Measurements from ENCODE around the gene PTGES2.
"Not testable (repeated sequence)": the region's sequence is repeated elsewhere in the genome, so short reads cannot be mapped to it uniquely, and the experiment has no call there.

Gene PTGES2

DNA sequence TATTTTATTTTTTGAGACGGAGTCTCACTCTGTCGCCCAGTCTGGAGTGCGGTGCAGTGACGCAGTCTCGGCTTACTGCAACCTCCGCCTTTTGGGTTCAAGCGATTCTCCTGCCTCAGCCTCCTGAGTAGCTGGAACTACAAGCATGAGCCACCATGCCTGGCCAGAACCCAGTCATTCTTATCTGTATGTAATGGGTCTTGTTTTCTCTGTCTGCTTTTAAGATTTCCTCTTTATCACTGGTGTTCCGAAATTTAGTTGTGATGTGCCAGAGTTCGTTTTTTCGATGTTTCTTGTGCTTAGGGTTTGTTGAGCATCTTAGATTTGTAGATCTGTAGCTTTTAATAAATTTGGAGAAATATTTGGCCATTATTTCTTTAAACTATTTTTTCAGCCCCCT, 40.3 kb downstream of the PTGES2 start:
- no peak for DNase-seq

GRCh38 chr9:128085943-128086342, 41.6 kb downstream of the PTGES2 start:
- DNase-seq = no peak

DNA sequence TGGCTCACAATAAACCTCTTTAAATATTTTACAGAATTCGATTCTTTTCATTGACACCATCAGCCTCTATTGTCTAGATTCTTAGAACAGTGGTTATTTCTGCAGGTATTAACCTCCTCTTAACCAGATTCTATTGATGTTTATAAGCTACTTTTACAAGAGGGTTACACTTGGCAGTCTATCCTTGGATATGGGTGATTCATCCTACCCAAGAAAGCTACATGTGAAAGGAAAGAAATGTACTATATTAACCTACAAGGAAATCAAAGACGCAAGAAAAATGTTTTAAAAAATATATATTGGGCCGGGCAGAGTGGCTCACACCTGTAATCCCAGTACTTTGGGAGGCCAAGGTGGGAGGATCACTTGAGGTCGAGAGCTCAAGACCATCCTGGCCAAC, 42.8 kb downstream of the PTGES2 start:
- DNase-seq = no peak

GRCh38 chr9:128082151-128082550, 45.4 kb downstream of the PTGES2 start:
- DNase-seq = no peak

- DNase-seq = peak; percentile 76
Observed at GRCh38 chr9:128081056-128081455, 46.5 kb downstream of the PTGES2 start.

DNA sequence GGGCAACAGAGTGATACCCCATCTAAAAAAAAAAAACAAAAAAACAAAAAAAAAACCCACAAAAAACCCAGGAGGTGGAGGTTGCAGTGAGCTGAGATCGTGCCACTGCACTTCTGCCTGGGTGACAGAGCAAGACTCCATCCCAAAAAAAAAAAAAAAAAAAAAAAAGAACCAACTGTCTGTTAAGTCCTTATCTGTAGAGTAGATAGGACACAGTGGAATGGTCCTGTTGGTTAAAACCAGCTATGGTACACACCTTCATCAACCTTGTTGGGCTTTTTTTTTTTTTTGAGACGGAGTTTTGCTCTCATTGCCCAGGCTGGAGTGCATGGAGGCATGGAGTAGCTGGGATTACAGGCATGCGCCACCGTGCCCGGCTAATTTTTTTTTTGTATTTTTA, 47.3 kb downstream of the PTGES2 start:
- DNase-seq = no peak

DNA sequence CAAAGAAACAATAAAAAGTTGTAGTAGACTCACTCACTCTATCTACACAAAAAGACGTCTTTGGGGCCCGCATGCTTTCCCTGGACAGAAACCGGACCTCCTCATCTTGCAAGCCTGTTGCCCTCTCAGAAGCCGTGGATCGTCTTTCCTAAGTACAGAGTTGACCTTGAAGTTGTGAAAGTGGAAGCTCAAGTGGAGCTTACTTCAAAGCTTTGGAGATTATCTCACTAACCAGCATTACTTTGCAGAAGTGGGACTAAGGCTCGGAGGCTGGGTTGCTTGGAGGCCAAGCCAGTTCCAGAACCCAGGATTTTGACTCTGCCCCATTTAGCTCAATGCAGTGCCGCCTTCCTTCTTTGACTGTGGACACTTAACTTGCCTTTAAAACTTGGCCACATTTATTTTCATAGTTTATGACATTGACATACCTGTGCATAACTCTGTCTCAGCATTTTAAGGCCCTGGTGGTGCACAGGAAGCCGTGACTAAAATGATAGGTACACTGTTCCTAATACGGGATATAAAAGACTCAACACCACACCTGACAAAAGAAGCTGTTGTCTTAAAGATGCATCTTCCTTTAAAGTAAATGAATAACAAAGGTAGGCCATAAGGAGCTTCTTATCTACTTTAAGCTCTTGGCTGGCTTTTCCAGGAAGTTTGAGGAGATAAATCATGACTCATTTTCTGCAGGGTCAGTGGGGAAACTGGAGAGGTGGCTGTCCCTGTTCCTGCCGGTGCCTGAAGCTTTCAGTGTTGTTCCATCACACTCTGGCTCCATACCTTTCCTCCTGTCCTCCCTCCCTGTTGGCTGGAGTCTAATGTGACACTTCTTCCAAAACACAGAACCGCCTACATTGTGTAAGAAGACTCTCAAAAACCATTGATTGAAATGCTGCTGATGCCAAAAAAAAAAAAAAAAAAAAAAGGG, 48.8 kb downstream of the PTGES2 start:
- peak; percentile 41 for DNase-seq

DNA sequence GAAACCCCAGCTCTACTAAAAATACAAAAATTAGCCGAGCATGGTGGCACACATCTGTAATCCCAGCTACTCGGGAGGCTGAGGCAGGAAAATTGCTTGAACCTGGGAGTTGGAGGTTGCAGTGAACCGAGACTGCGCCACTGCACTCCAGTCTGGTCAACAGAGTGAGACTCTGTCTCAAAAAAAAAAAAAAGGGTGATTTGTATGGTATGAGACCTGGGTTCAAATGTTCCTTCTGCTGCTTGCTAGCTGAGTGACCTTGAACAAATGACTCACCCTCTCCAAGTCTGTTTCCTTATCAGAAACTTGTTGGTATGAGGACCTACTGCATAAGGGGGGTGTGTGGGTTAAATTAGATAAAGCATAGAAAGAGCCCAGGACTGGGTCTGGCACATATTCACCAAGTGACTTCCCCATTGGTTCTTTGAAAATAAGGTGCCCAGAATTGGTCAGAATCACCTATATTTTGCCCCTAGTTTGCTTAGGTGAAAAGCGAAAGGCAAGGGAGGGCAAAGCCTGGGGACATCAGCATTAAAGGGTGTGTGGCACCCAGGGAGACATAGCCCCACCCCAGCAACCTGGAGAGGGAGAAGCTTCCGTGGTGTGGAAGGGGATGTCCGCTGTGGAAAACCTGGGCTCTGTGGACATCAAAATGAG, 49.6 kb downstream of the PTGES2 start:
- no peak for DNase-seq

DNA sequence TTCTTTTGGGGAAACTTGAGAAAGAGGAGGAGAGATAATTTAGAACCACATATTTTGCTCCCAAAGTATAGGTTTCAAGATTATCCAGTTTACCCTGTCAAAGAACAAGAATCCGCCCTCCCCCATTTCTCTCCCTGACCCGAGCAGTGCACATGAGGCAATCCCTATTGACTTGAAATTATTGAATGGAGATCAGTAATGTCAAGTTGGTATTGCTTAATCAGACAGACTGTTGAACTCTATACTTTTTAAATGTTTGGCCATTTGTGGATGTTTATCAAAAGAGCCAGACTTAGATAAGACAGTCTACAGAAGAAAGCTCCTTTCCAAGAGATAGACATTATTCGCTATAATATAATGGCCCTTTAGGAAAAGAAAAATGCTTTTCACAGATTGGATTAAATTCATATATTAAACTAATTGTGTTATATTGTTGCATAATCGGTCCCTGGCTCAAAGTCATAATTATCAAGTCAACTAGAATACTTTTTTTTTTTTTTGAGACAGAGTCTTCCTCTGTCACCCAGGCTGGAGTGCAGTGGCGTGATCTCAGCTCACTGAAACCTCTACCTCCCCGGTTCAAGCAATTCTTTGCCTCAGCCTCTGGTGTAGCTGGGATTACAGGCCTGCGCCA, 54.2 kb downstream of the PTGES2 start:
- no peak for DNase-seq

- peak; percentile 86 for DNase-seq
Observed at GRCh38 chr9:128072144-128073021, 55.1 kb downstream of the PTGES2 start.

DNA sequence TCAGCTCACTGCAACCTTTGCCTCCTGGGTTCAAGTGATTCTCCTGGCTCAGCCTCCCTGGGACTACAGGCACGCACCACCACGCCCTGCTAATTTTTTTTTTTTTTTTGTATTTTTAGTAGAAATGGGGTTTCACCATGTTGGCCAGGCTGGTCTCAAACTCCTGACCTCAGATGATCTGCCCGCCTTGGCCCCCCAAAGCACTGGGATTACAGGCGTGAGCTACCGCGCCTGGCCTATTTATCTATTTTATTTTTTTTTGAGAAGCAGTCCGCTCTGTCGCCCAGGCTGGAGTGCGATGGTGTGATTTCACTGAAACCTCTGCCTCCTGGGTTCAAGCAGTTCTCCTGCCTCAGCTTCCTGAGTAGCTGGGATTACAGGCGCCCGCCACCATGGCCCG, 56.1 kb downstream of the PTGES2 start:
- DNase-seq = not testable (repeated sequence)

DNA sequence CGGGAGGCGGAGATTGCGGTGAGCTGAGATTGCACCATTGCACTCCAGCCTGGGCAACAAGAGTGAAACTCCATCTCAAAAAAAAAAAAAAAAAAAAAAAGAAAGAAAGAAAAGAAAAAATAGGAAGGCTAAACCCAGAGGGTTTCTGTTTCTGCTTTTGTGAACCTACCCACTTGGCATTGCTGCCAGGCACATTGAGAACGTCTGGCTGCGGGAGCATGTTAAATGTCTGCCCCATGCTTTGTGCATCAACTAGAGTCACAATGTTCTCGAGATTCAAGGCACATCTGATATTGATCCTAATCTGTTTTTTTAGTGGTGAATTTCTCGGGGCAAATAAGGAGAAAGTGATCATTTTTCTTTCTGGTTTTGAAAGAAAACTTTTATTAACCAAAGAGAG, 56.7 kb downstream of the PTGES2 start:
- DNase-seq = no peak
